ENCODE data around the gene DPYSL5.

- TF ChIP-seq POLR2AphosphoS5 (IDR thresholded peaks at IDR 0.05) (no peak), CTCF (IDR thresholded peaks at IDR 0.05) (no peak), POLR2A (IDR thresholded peaks at IDR 0.05) (no peak), EP300 (IDR thresholded peaks at IDR 0.05) (no peak)
These were observed 32.2 kb downstream of the DPYSL5 start for GRCh38 chr2:26880161-26880560.
